Prostate gland (tissue), 2 donors: ENCODE results near the gene PCDHB15.

Experiments used
- CTCF ChIP-seq, 4 experiments: fragments of 200-600 bp in 2 of 4; fragments of 450-650 bp in 2 of 4; sonication (generic) in 2 of 4; IDR thresholded peaks; 1 replicate in 3 of 4; 2 replicates in 1 of 4; pipeline ENCODE4 v1.5.1; 2016 to 2019; ENCODE audit warnings: antibody characterized with exemption in 4 of 4, mild to moderate bottlenecking in 2 of 4, moderate library complexity in 2 of 4
- POLR2AphosphoS5 ChIP-seq: sonication (generic); formaldehyde crosslinking; IDR thresholded peaks from one replicate; pipeline ENCODE4 v1.6.1; 2017; ENCODE audit warnings: antibody characterized with exemption

GRCh38 chr5:141236516-141237313, 8.5 kb upstream of the PCDHB15 start:
- TF ChIP-seq CTCF (IDR thresholded peaks at IDR 0.05), result no peak
- TF ChIP-seq POLR2AphosphoS5, result no peak
